Prostate gland (tissue), 2 donors: Measurements from ENCODE around the gene THAP4. TPM values are rescaled to one million over a fixed set of nuclear protein-coding genes. Genes with fewer than 3 reads are reported as not detected.

Experiments used
- DNase-seq: peaks from one replicate; pipeline ENCODE4 v3.0.0-alpha.2; 2019; ENCODE audit warnings: low spot score
- H3K27ac ChIP-seq, 2 donors: fragments of 200-600 bp; sonication (generic); 2 replicates each; pipeline ENCODE4 v1.5.1; 2017 to 2019
- H3K27me3 ChIP-seq: fragments of 200-600 bp; sonication (generic); replicated peaks from 2 replicates; pipeline ENCODE4 v1.5.1; 2019; ENCODE audit not compliant: insufficient read depth
- H3K36me3 ChIP-seq, 2 donors: fragments of 200-600 bp; sonication (generic); 1 replicate in 1 of 2; 2 replicates in 1 of 2; pipeline versions ENCODE4 v1.5.1 to v1.8.1; 2017 to 2019
- H3K4me1 ChIP-seq: fragments of 200-600 bp; sonication (generic); replicated peaks from 2 replicates; pipeline ENCODE4 v1.5.1; 2019
- H3K4me3 ChIP-seq, 2 donors: fragments of 200-600 bp; sonication (generic); 2 replicates each; pipeline ENCODE4 v1.5.1; 2017 to 2019
- H3K9me3 ChIP-seq: fragments of 200-600 bp; sonication (generic); 2 replicates; pipeline ENCODE4 v1.5.1; 2017
- CTCF ChIP-seq, 4 experiments: fragments of 200-600 bp in 2 of 4; fragments of 450-650 bp in 2 of 4; sonication (generic) in 2 of 4; IDR thresholded peaks; 1 replicate in 3 of 4; 2 replicates in 1 of 4; pipeline ENCODE4 v1.5.1; 2016 to 2019; ENCODE audit warnings: antibody characterized with exemption in 4 of 4, mild to moderate bottlenecking in 2 of 4, moderate library complexity in 2 of 4
- POLR2A ChIP-seq: fragments of 450-650 bp; IDR thresholded peaks from one replicate; pipeline ENCODE4 v1.6.1; 2016; ENCODE audit warnings: antibody characterized with exemption, mild to moderate bottlenecking
- POLR2AphosphoS5 ChIP-seq: sonication (generic); formaldehyde crosslinking; IDR thresholded peaks from one replicate; pipeline ENCODE4 v1.6.1; 2017; ENCODE audit warnings: antibody characterized with exemption
- WGBS: methylation state at CpG from one replicate; pipeline ENCODE4 v1.1.5; 2018; 5-methylcytosine and 5-hydroxymethylcytosine counted together
- intact Hi-C: fragments of 100-400 bp; cut with DNase I; formaldehyde crosslinking; loops from one replicate; pipeline ENCODE4 v1.14.2; 2022
- total RNA-seq, 2 donors: library from RNA; depleted of rRNA; stranded (reverse); fragments of >200 nt; gene quantifications; one replicate each; pipeline ENCODE4 v1.1.0, GENCODE V29; 2016

The THAP4 gene
- total RNA-seq, 2 donors from 2014 or later = 60.8 to 92.9 TPM

- H3K4me1 ChIP-seq = no peaks in the 10 kb centered on the region
- DNase-seq = no peak
- TF ChIP-seq POLR2A (no peak), POLR2AphosphoS5 (no peak), CTCF (IDR thresholded peaks at IDR 0.05) (no peak)
- 92% methylated on average over 10 of the region's 10 CpGs for WGBS
- H3K4me3 ChIP-seq = no peak overlapping the region
- intact Hi-C loops = no loop called here
- no peaks in the 10 kb centered on the region for H3K27me3 ChIP-seq
- peaks cover 2% of the 10 kb centered on the region in 2 donors for H3K36me3 ChIP-seq
- no peaks in the 10 kb centered on the region for H3K9me3 ChIP-seq
- no peak overlapping the region for H3K27ac ChIP-seq
These were observed 9.3 kb downstream of the THAP4 start for GRCh38 chr2:241627675-241628074.

GRCh38 chr2:241620419-241620769, 16.6 kb downstream of the THAP4 start:
- TF ChIP-seq CTCF (IDR thresholded peaks at IDR 0.05) (no peak), POLR2AphosphoS5 (no peak), POLR2A (no peak)
- Histone ChIP-seq H3K9me3 (no peaks in the 10 kb centered on the region), H3K4me3 (no peak overlapping the region), H3K27ac (no peak overlapping the region), H3K4me1 (no peaks in the 10 kb centered on the region), H3K36me3 (no peaks in the 10 kb centered on the region), H3K27me3 (no peaks in the 10 kb centered on the region)
- DNase-seq = no peak
- intact Hi-C loops = no loop called here
- WGBS = 95% methylated on average over 6 of the region's 6 CpGs

GRCh38 chr2:241619597-241620418, 17.1 kb downstream of the THAP4 start:
- Histone ChIP-seq H3K27ac (no peak overlapping the region), H3K9me3 (no peaks in the 10 kb centered on the region), H3K4me1 (no peaks in the 10 kb centered on the region), H3K36me3 (no peaks in the 10 kb centered on the region), H3K4me3 (no peak overlapping the region), H3K27me3 (no peaks in the 10 kb centered on the region)
- no peak for DNase-seq
- intact Hi-C loops = no loop called here
- WGBS = 95% methylated on average over 20 of the region's 20 CpGs
- TF ChIP-seq CTCF (IDR thresholded peaks at IDR 0.05) (no peak), POLR2AphosphoS5 (no peak), POLR2A (no peak)

GRCh38 chr2:241618829-241619228, 18.1 kb downstream of the THAP4 start:
- Histone ChIP-seq H3K4me3 (no peak overlapping the region), H3K36me3 (no peaks in the 10 kb centered on the region), H3K9me3 (no peaks in the 10 kb centered on the region), H3K27me3 (no peaks in the 10 kb centered on the region), H3K27ac (no peak overlapping the region), H3K4me1 (no peaks in the 10 kb centered on the region)
- intact Hi-C loops = no loop called here
- TF ChIP-seq CTCF (IDR thresholded peaks at IDR 0.05) = no peak
- no peak for TF ChIP-seq POLR2A
- TF ChIP-seq POLR2AphosphoS5 = no peak
- 96% methylated on average over 11 of the region's 11 CpGs for WGBS
- DNase-seq = no peak

GRCh38 chr2:241618296-241618805, 18.6 kb downstream of the THAP4 start:
- TF ChIP-seq POLR2A = no peak
- Histone ChIP-seq H3K27me3 (no peaks in the 10 kb centered on the region), H3K27ac (peak overlapping the region; percentile 56 to 67), H3K36me3 (no peaks in the 10 kb centered on the region), H3K4me3 (no peak overlapping the region), H3K9me3 (no peaks in the 10 kb centered on the region), H3K4me1 (no peaks in the 10 kb centered on the region)
- WGBS = 84% methylated on average over 5 of the region's 5 CpGs
- DNase-seq = no peak
- intact Hi-C loops = no loop called here
